Spleen (tissue), 11 donors: ENCODE results near the gene TSPAN18. TPM values are rescaled to one million over a fixed set of nuclear protein-coding genes. Genes with fewer than 3 reads are reported as not detected.

ENCODE experiments used
- DNase-seq: peaks from one replicate; pipeline ENCODE4 v3.0.0-alpha.2; 2020
- H3K27ac ChIP-seq, 8 donors: fragments of 200-600 bp; sonication (generic) in 7 of 8; 1 replicate in 4 of 8; 2 replicates in 4 of 8; pipeline versions ENCODE4 v1.5.0 to v1.8.0; 2016 to 2021; ENCODE audit warnings: inconsistent platforms in 4 of 8, mild to moderate bottlenecking in 4 of 8, moderate library complexity in 1 of 8
- H3K27me3 ChIP-seq, 7 donors: fragments of 200-600 bp; sonication (generic) in 6 of 7; replicated peaks in 1 of 7; 1 replicate in 4 of 7; 2 replicates in 3 of 7; pipeline versions ENCODE4 v1.5.0 to v1.8.0; 2016 to 2021; ENCODE audit warnings: inconsistent platforms in 3 of 7, mild to moderate bottlenecking in 1 of 7
- H3K36me3 ChIP-seq, 6 donors: fragments of 200-600 bp; sonication (generic) in 5 of 6; 1 replicate in 4 of 6; 2 replicates in 2 of 6; pipeline versions ENCODE4 v1.5.0 to v1.8.0; 2016 to 2021; ENCODE audit warnings: inconsistent platforms in 2 of 6
- H3K4me1 ChIP-seq, 6 donors: fragments of 200-600 bp; sonication (generic) in 5 of 6; 1 replicate in 3 of 6; 2 replicates in 3 of 6; pipeline versions ENCODE4 v1.5.0 to v1.8.0; 2016 to 2021; ENCODE audit warnings: inconsistent platforms in 3 of 6
- H3K4me3 ChIP-seq, 8 donors: fragments of 200-600 bp; sonication (generic) in 7 of 8; 1 replicate in 4 of 8; 2 replicates in 4 of 8; pipeline versions ENCODE4 v1.5.0 to v1.8.0; 2016 to 2021; ENCODE audit warnings: inconsistent platforms in 4 of 8, mild to moderate bottlenecking in 4 of 8, moderate library complexity in 2 of 8
- H3K9me3 ChIP-seq, 8 donors: fragments of 200-600 bp; sonication (generic) in 7 of 8; 1 replicate in 4 of 8; 2 replicates in 4 of 8; pipeline versions ENCODE4 v1.5.0 to v1.8.0; 2016 to 2021; ENCODE audit warnings: inconsistent platforms in 4 of 8
- CTCF ChIP-seq, 11 experiments: fragments of 200-600 bp in 7 of 11; fragments of 450-650 bp in 4 of 11; sonication (generic) in 4 of 11; IDR thresholded peaks in 8 of 11; conservative IDR thresholded peaks in 3 of 11; 1 replicate in 7 of 11; 2 replicates in 4 of 11; pipeline versions ENCODE4 v1.4.0 to v1.8.0; 2016 to 2021; ENCODE audit warnings: antibody characterized with exemption in 11 of 11, inconsistent platforms in 4 of 11, mild to moderate bottlenecking in 1 of 11
- POLR2A ChIP-seq, 3 donors: fragments of 450-650 bp; IDR thresholded peaks; one replicate each; pipeline ENCODE4 v1.5.1; 2017; ENCODE audit warnings: antibody characterized with exemption in 3 of 3, mild to moderate bottlenecking in 1 of 3
- POLR2AphosphoS5 ChIP-seq, 3 donors: sonication (generic); formaldehyde crosslinking; IDR thresholded peaks; one replicate each; pipeline ENCODE4 v1.5.1; 2017; ENCODE audit warnings: antibody characterized with exemption in 3 of 3
- WGBS, 5 donors: extraction: QIAGEN DNeasy Blood & Tissue Kit in 3 of 5; methylation state at CpG; one replicate each; pipeline versions ENCODE4 v1.1.5 to v1.1.7; 2013 to 2018; 5-methylcytosine and 5-hydroxymethylcytosine counted together
- intact Hi-C: fragments of 100-400 bp; cut with DNase I; formaldehyde crosslinking; loops from one replicate; pipeline ENCODE4 v1.15.0; 2023; ENCODE audit warnings: low total_unique reads
- polyA plus RNA-seq, 3 donors: library from polyadenylated mRNA; stranded (reverse); fragments of 200-250 nt; gene quantifications; one replicate each; pipeline ENCODE4 v1.2.1, GENCODE V29; 2013
- total RNA-seq, 7 donors: library from RNA; depleted of rRNA in 3 of 7; stranded (reverse); fragments of >200 nt in 3 of 7; fragmentation: NEBNext Ultra II Directional in 4 of 7; extraction: Animal tissue kit (Norgen Biotek cat#: 25700) in 4 of 7; gene quantifications; one replicate each; pipeline versions ENCODE4 v1.1.0 to v1.2.1, GENCODE V29; 2016 to 2021
- donor health status: healthy with polysubstance abuse.
- donor health status: DM: no; HTN: no; CAD: no; lungs with moderate emphysema.
- donor health status: DM: no; HTN: no; CAD: no.
- donor health status: Bipolar disorder and iron deficiency.
- donor health status: healthy.
- donor health status: DM: no; HTN: no; CAD: no.
- donor health status: DM: yes; HTN: yes; CAD: no.

The TSPAN18 gene
- total and polyA plus RNA-seq, 10 donors: 2.1 to 47.5 (median 21.3) TPM

DNA sequence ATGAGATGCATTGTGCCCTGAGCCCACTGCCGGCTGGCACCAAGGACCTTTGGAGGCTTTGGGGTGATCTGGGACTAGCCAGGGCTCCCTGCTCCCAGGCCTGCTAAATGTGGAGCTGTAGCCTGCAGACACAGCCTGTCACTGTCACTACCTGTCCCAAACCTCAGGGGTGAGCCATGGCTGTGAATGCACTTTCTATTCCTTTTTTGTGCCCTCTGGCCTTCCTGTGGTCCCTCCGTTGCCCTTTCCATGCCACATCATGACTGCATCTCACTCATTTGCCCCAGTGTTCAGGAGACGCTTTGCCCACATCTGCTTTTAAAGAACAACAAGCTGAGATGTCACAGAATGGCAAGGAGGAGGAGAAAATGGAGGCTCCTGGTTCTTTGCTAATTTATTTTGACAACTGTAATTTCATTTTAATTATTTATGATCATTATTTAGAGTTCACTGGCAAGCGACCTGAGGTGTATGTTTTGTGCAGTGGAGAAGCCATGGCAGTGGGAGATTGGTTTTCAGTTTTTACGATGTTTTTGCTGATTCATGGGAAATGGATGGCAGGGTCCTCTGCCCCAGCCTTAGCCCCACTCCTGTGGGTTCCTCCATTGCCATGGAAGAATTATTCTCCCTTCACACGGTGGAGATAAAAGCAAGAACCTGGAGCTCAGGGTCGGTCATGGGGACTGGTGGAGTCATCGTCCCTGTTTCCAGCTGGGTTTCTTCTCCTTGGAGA is 69.2 kb downstream of the TSPAN18 start:
- 60 to 70% (median 68%) methylated on average over 8 of the region's 8 CpGs for WGBS, 5 donors
- no peak overlapping the region for H3K27ac ChIP-seq
- no peaks in the 10 kb centered on the region for H3K4me1 ChIP-seq
- intact Hi-C loops: no loop called here
- peaks cover 0 to 4% (median 0%) of the 10 kb centered on the region in 7 donors for H3K27me3 ChIP-seq
- no peak overlapping the region for H3K4me3 ChIP-seq
- H3K9me3 ChIP-seq: no peaks in the 10 kb centered on the region
- peak; percentile 47 for DNase-seq
- TF ChIP-seq POLR2AphosphoS5 (IDR thresholded peaks at IDR 0.05) (no peak), CTCF (IDR thresholded peaks at IDR 0.05 in 8 of 11, conservative IDR thresholded peaks at IDR 0.05 in 3 of 11) (no peak), POLR2A (IDR thresholded peaks at IDR 0.05) (no peak)
- H3K36me3 ChIP-seq: no peaks in the 10 kb centered on the region

DNA sequence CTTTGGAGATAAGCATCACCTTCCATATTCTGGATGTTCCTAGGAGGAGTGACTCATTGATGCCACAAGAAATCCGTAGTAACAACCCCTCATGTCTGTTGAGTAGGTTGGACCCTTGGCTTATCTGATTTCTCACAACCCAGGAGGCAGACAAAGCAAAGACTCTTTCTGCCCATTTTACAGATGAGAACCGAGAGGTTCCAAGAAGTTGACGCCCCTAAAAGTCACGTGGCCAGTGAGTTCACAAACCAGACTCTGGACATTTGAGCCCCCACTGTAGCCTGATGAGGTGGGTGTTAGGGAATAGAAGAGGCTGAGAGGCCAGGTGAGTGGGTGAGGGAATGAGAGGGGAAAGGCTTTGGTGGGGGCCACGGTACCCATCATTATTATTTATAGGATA is 70.3 kb downstream of the TSPAN18 start:
- DNase-seq: no peak
- H3K4me3 ChIP-seq: no peak overlapping the region
- H3K36me3 ChIP-seq: no peaks in the 10 kb centered on the region
- 75 to 91% (median 88%) methylated on average over 5 of the region's 5 CpGs for WGBS, 5 donors
- TF ChIP-seq POLR2AphosphoS5 (IDR thresholded peaks at IDR 0.05) (no peak), CTCF (IDR thresholded peaks at IDR 0.05 in 8 of 11, conservative IDR thresholded peaks at IDR 0.05 in 3 of 11) (no peak), POLR2A (IDR thresholded peaks at IDR 0.05) (no peak)
- H3K9me3 ChIP-seq: no peaks in the 10 kb centered on the region
- no peaks in the 10 kb centered on the region for H3K4me1 ChIP-seq
- peaks cover 0 to 4% (median 0%) of the 10 kb centered on the region in 7 donors for H3K27me3 ChIP-seq
- intact Hi-C loops: no loop called here
- H3K27ac ChIP-seq: no peak overlapping the region

DNA sequence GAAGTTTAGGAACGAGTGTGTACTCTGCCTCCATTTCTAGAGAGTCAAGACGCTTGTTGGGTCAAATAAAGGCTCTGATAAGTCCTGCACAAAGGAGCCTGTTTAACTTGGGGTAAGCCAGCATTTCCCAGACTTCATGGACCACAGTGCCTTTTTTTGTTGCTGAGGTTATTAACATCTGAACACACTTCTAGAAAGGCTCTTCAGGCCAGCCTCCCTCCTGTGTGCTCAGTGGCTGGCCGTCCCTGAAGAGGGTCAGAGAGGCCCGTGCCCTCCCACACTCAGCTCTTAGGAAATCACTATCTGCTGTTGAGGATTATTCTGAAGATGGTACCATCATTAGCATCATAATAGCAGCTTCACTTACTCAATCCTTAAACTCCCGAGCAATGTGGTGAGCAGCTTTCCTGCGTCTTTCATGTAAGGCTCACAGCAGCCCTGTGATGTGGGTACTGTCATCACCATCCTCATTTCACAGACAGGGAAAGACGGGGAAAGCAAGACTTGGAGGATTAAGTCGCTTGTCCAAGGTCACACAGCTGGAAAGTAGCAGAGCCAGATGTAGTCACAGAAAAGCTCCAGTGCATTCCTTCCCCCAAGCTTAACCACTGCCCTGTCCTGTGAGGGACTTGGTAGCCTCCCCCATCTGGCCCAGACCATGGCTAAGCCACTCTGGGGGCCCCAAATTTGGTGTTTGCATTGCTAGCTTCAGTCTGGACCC is 71.3 kb downstream of the TSPAN18 start:
- Histone ChIP-seq H3K9me3 (no peaks in the 10 kb centered on the region), H3K27me3 (peaks cover 0 to 4% (median 0%) of the 10 kb centered on the region in 7 donors), H3K27ac (no peak overlapping the region), H3K4me1 (no peaks in the 10 kb centered on the region), H3K4me3 (no peak overlapping the region), H3K36me3 (no peaks in the 10 kb centered on the region)
- 66 to 79% (median 76%) methylated on average over 8 of the region's 8 CpGs for WGBS, 5 donors
- peak; percentile 35 for DNase-seq
- intact Hi-C loops: no loop called here
- no peak for TF ChIP-seq CTCF (IDR thresholded peaks at IDR 0.05 in 8 of 11, conservative IDR thresholded peaks at IDR 0.05 in 3 of 11)
- TF ChIP-seq POLR2A (IDR thresholded peaks at IDR 0.05): no peak

GRCh38 chr11:44798607-44798972 is 71.8 kb downstream of the TSPAN18 start:
- H3K27me3 ChIP-seq: peaks cover 0 to 4% (median 0%) of the 10 kb centered on the region in 7 donors
- DNase-seq: no peak
- H3K9me3 ChIP-seq: no peaks in the 10 kb centered on the region
- TF ChIP-seq CTCF (IDR thresholded peaks at IDR 0.05 in 8 of 11, conservative IDR thresholded peaks at IDR 0.05 in 3 of 11) (no peak), POLR2AphosphoS5 (IDR thresholded peaks at IDR 0.05) (no peak), POLR2A (IDR thresholded peaks at IDR 0.05) (no peak)
- no peaks in the 10 kb centered on the region for H3K4me1 ChIP-seq
- no peak overlapping the region for H3K27ac ChIP-seq
- H3K4me3 ChIP-seq: no peak overlapping the region
- intact Hi-C loops: no loop called here
- H3K36me3 ChIP-seq: no peaks in the 10 kb centered on the region
